ENCODE results near the gene OR1K1.

The OR1K1 gene

DNA sequence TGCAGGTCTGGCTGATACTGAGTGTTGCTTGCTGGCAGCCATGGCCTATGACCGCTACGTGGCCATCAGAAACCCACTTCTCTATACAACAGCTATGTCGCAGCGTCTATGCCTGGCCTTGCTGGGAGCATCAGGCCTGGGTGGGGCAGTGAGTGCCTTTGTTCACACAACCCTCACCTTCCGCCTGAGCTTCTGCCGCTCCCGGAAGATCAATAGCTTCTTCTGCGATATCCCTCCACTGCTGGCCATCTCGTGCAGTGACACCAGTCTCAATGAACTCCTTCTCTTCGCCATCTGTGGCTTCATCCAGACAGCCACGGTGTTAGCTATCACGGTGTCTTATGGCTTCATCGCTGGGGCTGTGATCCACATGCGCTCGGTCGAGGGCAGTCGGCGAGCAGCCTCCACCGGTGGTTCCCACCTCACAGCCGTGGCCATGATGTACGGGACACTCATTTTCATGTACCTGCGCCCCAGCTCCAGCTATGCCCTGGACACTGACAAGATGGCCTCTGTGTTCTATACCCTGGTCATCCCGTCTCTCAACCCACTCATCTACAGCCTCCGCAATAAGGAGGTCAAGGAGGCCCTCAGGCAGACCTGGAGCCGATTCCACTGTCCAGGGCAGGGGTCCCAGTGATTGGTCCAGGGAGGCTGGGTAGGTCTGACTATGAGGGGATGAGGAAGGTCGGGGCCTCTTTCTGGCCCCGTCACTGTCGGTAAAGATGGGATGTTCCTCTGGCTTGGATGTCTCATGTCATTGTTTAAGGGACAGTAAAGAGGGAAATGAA, 10.5 kb upstream of the OR1K1 start:
- no peaks in the 10 kb centered on the region for H3K36me3 ChIP-seq (ENCODE audit: control insufficient read depth, insufficient read depth, low read length)
- no peak overlapping the region for H2AK5ac ChIP-seq (ENCODE audit: low read length)
- no CpG with 5 or more reads among the region's 28 CpGs for WGBS (ENCODE audit: extremely low coverage, insufficient coverage, low lambda C conversion rate)
- no peak overlapping the region for H4K8ac ChIP-seq (ENCODE audit: low read depth, low read length)
- H3K23ac ChIP-seq (ENCODE audit: low read length): no peak overlapping the region
- no peaks in the 10 kb centered on the region for H3K79me2 ChIP-seq (ENCODE audit: control insufficient read depth, insufficient read depth, low read length)
- no peak overlapping the region for H2BK15ac ChIP-seq (replicated peaks; ENCODE audit: low read depth)
- H2BK120ac ChIP-seq (ENCODE audit: low read depth, low read length): no peak overlapping the region
- no peak overlapping the region for H4K5ac ChIP-seq (ENCODE audit: low read length)
- no peak overlapping the region for H3K9ac ChIP-seq (ENCODE audit: low read length)
- H3K18ac ChIP-seq (ENCODE audit: low read length): no peak overlapping the region
- H3K56ac ChIP-seq (ENCODE audit: low read length): no peak overlapping the region
- H3K27me3 ChIP-seq (ENCODE audit: insufficient read depth, low read length, poor library complexity): no peaks in the 10 kb centered on the region
- no peaks in the 10 kb centered on the region for H3K4me1 ChIP-seq (ENCODE audit: control insufficient read depth, low read depth, low read length)
- H3K4ac ChIP-seq (ENCODE audit: low read depth, low read length): no peak overlapping the region
- H2BK5ac ChIP-seq (ENCODE audit: low read length): no peak overlapping the region
- H3K4me2 ChIP-seq (ENCODE audit: low read length): no peak overlapping the region
- H3K79me1 ChIP-seq (ENCODE audit: low read length): no peaks in the 10 kb centered on the region
- DNase-seq: no peak
- no peak overlapping the region for H3K4me3 ChIP-seq (ENCODE audit: low read length)
- no peak overlapping the region for H3K27ac ChIP-seq (ENCODE audit: low read depth, low read length)

- no peak overlapping the region for H2AK5ac ChIP-seq (ENCODE audit: low read length)
- H3K27me3 ChIP-seq (ENCODE audit: insufficient read depth, low read length, poor library complexity): no peaks in the 10 kb centered on the region
- no CpG with 5 or more reads among the region's 5 CpGs for WGBS (ENCODE audit: extremely low coverage, insufficient coverage, low lambda C conversion rate)
- H2BK5ac ChIP-seq (ENCODE audit: low read length): no peak overlapping the region
- no peak overlapping the region for H2BK15ac ChIP-seq (replicated peaks; ENCODE audit: low read depth)
- no peak overlapping the region for H3K9ac ChIP-seq (ENCODE audit: low read length)
- no peaks in the 10 kb centered on the region for H3K79me2 ChIP-seq (ENCODE audit: control insufficient read depth, insufficient read depth, low read length)
- no peak overlapping the region for H3K23ac ChIP-seq (ENCODE audit: low read length)
- H2BK120ac ChIP-seq (ENCODE audit: low read depth, low read length): no peak overlapping the region
- DNase-seq: no peak
- H3K36me3 ChIP-seq (ENCODE audit: control insufficient read depth, insufficient read depth, low read length): no peaks in the 10 kb centered on the region
- H3K4ac ChIP-seq (ENCODE audit: low read depth, low read length): no peak overlapping the region
- H3K56ac ChIP-seq (ENCODE audit: low read length): no peak overlapping the region
- H3K4me3 ChIP-seq (ENCODE audit: low read length): no peak overlapping the region
- no peak overlapping the region for H3K27ac ChIP-seq (ENCODE audit: low read depth, low read length)
- H3K18ac ChIP-seq (ENCODE audit: low read length): no peak overlapping the region
- H4K8ac ChIP-seq (ENCODE audit: low read depth, low read length): no peak overlapping the region
- H3K4me2 ChIP-seq (ENCODE audit: low read length): no peak overlapping the region
- H4K5ac ChIP-seq (ENCODE audit: low read length): no peak overlapping the region
- no peaks in the 10 kb centered on the region for H3K79me1 ChIP-seq (ENCODE audit: low read length)
- no peaks in the 10 kb centered on the region for H3K4me1 ChIP-seq (ENCODE audit: control insufficient read depth, low read depth, low read length)
Measured at GRCh38 chr9:122791872-122792669, 7.9 kb upstream of the OR1K1 start.

DNA sequence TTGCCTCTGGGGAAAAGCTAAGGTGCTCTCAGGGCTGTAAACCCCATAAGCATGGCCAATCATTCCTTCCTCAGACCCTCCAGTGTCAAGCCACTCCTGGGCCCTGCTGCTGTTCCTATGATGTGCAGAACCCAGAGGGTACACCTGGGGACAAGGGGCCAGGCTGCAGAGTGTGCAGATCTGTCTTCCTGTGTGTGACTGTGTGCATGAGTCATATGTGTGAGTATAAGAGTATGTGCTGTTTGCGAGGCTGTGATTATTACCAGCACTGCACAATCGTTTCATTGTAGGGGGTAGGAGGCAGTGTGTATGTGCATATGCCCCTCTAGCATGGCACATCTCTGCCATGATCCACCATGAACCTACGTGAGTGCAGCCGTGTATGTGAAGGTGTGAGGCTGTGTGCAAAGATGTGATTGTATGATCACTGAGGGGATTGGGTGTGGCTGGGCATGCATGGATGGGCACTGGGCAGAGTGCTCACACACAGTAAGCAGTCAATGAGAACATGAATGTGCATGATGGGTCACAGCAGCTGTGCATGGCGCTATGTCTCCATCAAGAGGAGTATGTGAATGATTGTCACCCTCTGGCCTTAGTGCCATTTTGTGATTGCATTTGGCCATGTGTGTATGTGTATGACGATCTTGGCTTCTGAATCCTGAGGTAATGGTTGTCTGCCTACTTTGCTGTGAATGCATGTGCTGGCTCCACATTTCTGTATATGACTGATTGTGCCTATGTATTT, 2.4 kb upstream of the OR1K1 start:
- no CpG with 5 or more reads among the region's 6 CpGs for WGBS (ENCODE audit: extremely low coverage, insufficient coverage, low lambda C conversion rate)
- Histone ChIP-seq H2BK5ac (ENCODE audit: low read length) (no peak overlapping the region), H3K36me3 (ENCODE audit: control insufficient read depth, insufficient read depth, low read length) (no peaks in the 10 kb centered on the region)

GRCh38 chr9:122806661-122807060, 6.7 kb downstream of the OR1K1 start:
- Histone ChIP-seq H3K56ac (ENCODE audit: low read length) (no peak overlapping the region), H2BK15ac (replicated peaks; ENCODE audit: low read depth) (no peak overlapping the region), H3K79me2 (ENCODE audit: control insufficient read depth, insufficient read depth, low read length) (no peaks in the 10 kb centered on the region), H3K27me3 (ENCODE audit: insufficient read depth, low read length, poor library complexity) (no peaks in the 10 kb centered on the region), H4K8ac (ENCODE audit: low read depth, low read length) (no peak overlapping the region), H3K4me3 (ENCODE audit: low read length) (no peak overlapping the region), H3K4me1 (ENCODE audit: control insufficient read depth, low read depth, low read length) (no peaks in the 10 kb centered on the region), H3K4me2 (ENCODE audit: low read length) (no peak overlapping the region), H3K36me3 (ENCODE audit: control insufficient read depth, insufficient read depth, low read length) (no peaks in the 10 kb centered on the region), H3K4ac (ENCODE audit: low read depth, low read length) (no peak overlapping the region), H3K9ac (ENCODE audit: low read length) (no peak overlapping the region), H2BK120ac (ENCODE audit: low read depth, low read length) (no peak overlapping the region), H4K5ac (ENCODE audit: low read length) (no peak overlapping the region), H3K18ac (ENCODE audit: low read length) (no peak overlapping the region), H3K79me1 (ENCODE audit: low read length) (no peaks in the 10 kb centered on the region), H3K27ac (ENCODE audit: low read depth, low read length) (no peak overlapping the region), H3K23ac (ENCODE audit: low read length) (no peak overlapping the region), H2AK5ac (ENCODE audit: low read length) (no peak overlapping the region), H2BK5ac (ENCODE audit: low read length) (no peak overlapping the region)
- WGBS (ENCODE audit: extremely low coverage, insufficient coverage, low lambda C conversion rate): no CpG with 5 or more reads among the region's 4 CpGs
- DNase-seq: no peak

More for the DNA sequence above, 2.4 kb upstream of the OR1K1 start:
- no peaks in the 10 kb centered on the region for H3K4me1 ChIP-seq (ENCODE audit: control insufficient read depth, low read depth, low read length)
- H3K27me3 ChIP-seq (ENCODE audit: insufficient read depth, low read length, poor library complexity): no peaks in the 10 kb centered on the region
- H2BK15ac ChIP-seq (replicated peaks; ENCODE audit: low read depth): no peak overlapping the region
- H3K4ac ChIP-seq (ENCODE audit: low read depth, low read length): no peak overlapping the region
- H3K56ac ChIP-seq (ENCODE audit: low read length): no peak overlapping the region
- H3K27ac ChIP-seq (ENCODE audit: low read depth, low read length): no peak overlapping the region
- H4K5ac ChIP-seq (ENCODE audit: low read length): no peak overlapping the region
- H4K8ac ChIP-seq (ENCODE audit: low read depth, low read length): no peak overlapping the region
- DNase-seq: no peak
- no peaks in the 10 kb centered on the region for H3K79me2 ChIP-seq (ENCODE audit: control insufficient read depth, insufficient read depth, low read length)
- no peaks in the 10 kb centered on the region for H3K79me1 ChIP-seq (ENCODE audit: low read length)
- no peak overlapping the region for H3K4me3 ChIP-seq (ENCODE audit: low read length)
- no peak overlapping the region for H3K9ac ChIP-seq (ENCODE audit: low read length)
- H2AK5ac ChIP-seq (ENCODE audit: low read length): no peak overlapping the region
- no peak overlapping the region for H2BK120ac ChIP-seq (ENCODE audit: low read depth, low read length)
- no peak overlapping the region for H3K23ac ChIP-seq (ENCODE audit: low read length)
- H3K18ac ChIP-seq (ENCODE audit: low read length): no peak overlapping the region
- H3K4me2 ChIP-seq (ENCODE audit: low read length): no peak overlapping the region

DNA sequence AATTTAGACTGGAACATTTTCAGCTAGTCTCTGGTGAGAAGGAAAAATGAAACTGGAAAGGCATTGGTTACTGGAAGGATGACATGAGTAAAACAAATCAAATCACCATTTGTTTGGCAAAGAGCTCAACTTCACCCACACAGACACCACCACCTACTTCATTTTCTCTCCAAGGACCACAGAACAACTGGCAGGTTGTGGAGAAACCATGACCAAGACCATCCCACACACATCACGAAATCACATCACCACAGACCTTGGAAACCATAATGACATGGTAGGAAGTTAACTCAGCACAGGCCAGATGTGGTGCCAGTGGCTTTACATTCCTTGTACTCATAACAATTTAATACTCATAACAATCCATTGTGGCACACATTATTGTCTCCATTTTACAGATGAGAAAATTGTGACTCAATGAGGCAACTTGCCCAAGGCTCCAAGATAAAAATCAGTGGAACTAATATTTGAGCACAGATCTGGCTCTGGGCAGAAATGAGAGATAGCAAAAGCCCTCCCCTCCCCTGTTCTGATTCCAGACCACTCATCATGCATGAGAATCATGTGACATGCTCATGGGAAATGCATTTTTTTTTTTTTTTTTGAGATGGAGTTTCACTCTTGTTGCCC, 7.5 kb downstream of the OR1K1 start:
- Histone ChIP-seq H3K79me2 (ENCODE audit: control insufficient read depth, insufficient read depth, low read length) (no peaks in the 10 kb centered on the region), H3K4ac (ENCODE audit: low read depth, low read length) (no peak overlapping the region), H3K9ac (ENCODE audit: low read length) (no peak overlapping the region), H4K8ac (ENCODE audit: low read depth, low read length) (no peak overlapping the region), H3K27ac (ENCODE audit: low read depth, low read length) (no peak overlapping the region), H3K79me1 (ENCODE audit: low read length) (no peaks in the 10 kb centered on the region), H3K27me3 (ENCODE audit: insufficient read depth, low read length, poor library complexity) (no peaks in the 10 kb centered on the region), H3K4me1 (ENCODE audit: control insufficient read depth, low read depth, low read length) (no peaks in the 10 kb centered on the region), H3K36me3 (ENCODE audit: control insufficient read depth, insufficient read depth, low read length) (no peaks in the 10 kb centered on the region), H2BK120ac (ENCODE audit: low read depth, low read length) (no peak overlapping the region), H3K18ac (ENCODE audit: low read length) (no peak overlapping the region), H4K5ac (ENCODE audit: low read length) (no peak overlapping the region), H3K4me3 (ENCODE audit: low read length) (no peak overlapping the region), H2BK15ac (replicated peaks; ENCODE audit: low read depth) (no peak overlapping the region), H3K56ac (ENCODE audit: low read length) (no peak overlapping the region), H3K23ac (ENCODE audit: low read length) (no peak overlapping the region), H3K4me2 (ENCODE audit: low read length) (no peak overlapping the region), H2AK5ac (ENCODE audit: low read length) (no peak overlapping the region), H2BK5ac (ENCODE audit: low read length) (no peak overlapping the region)
- no CpG with 5 or more reads among the region's 1 CpG for WGBS (ENCODE audit: extremely low coverage, insufficient coverage, low lambda C conversion rate)
- DNase-seq: no peak
